Progenitor cell of endocrine pancreas (in vitro differentiated cells): ENCODE measurements around the gene STK24. TPM values are rescaled to one million over a fixed set of nuclear protein-coding genes. Genes with fewer than 3 reads are reported as not detected.

Source experiments
- DNase-seq: peaks from one replicate; pipeline ENCODE4 v3.0.0; 2021; ENCODE audit warnings: low spot score; ENCODE audit not compliant: unreplicated experiment
- H3K27ac Mint-ChIP-seq: 2 replicates; pipeline ENCODE4 v1.8.0; 2021; ENCODE audit warnings: mild to moderate bottlenecking, moderate library complexity, mixed read lengths
- H3K27me3 Mint-ChIP-seq: 2 replicates; pipeline ENCODE4 v1.8.0; 2021; ENCODE audit warnings: mixed read lengths
- H3K36me3 Mint-ChIP-seq: 2 replicates; pipeline ENCODE4 v1.8.0; 2022; ENCODE audit warnings: mixed read lengths; ENCODE audit not compliant: insufficient read depth
- H3K4me1 Mint-ChIP-seq: 2 replicates; pipeline ENCODE4 v1.8.0; 2021; ENCODE audit warnings: low read depth, mixed read lengths
- H3K4me3 Mint-ChIP-seq: 2 replicates; pipeline ENCODE4 v1.8.0; 2021; ENCODE audit warnings: low read depth, mild to moderate bottlenecking, moderate library complexity, mixed read lengths
- H3K9me3 Mint-ChIP-seq: 2 replicates; pipeline ENCODE4 v1.8.0; 2021; ENCODE audit warnings: low read depth, mixed read lengths
- total RNA-seq: library from RNA; stranded (reverse); gene quantifications from 2 replicates; pipeline ENCODE4 v1.2.1, GENCODE V29; 2021
- TF ChIP-seq, protein P1 (sequence below): fragments of 200-600 bp; sonication (generic); IDR thresholded peaks from one replicate; pipeline ENCODE4 v1.5.0; 2021; ENCODE audit warnings: antibody characterized with exemption, mild to moderate bottlenecking; ENCODE audit not compliant: unreplicated experiment

STK24 gene
- total RNA-seq, 1 donor from 2014 or later = 113 TPM

DNA sequence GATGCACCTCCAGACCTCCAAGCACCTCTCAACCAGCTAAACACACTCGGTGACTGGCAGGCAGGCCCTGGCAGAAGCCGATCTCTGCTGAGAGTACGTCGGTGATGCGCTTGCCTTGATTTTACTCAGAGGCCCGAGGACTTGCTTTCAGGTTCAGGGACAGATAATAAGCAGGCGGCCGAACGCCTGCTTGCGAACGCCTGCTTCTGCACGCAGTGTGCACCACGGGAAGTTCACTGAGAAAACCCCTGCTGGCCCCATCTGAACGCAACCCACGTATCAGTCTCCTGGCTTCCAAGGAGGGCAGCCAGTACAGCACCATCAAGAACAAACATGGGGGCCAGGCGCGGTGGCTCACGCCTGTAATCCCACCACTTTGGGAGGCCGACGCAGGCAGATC, 108.0 kb downstream of the STK24 start:
- peaks cover 17% of the 10 kb centered on the region for H3K36me3 Mint-ChIP-seq

DNA sequence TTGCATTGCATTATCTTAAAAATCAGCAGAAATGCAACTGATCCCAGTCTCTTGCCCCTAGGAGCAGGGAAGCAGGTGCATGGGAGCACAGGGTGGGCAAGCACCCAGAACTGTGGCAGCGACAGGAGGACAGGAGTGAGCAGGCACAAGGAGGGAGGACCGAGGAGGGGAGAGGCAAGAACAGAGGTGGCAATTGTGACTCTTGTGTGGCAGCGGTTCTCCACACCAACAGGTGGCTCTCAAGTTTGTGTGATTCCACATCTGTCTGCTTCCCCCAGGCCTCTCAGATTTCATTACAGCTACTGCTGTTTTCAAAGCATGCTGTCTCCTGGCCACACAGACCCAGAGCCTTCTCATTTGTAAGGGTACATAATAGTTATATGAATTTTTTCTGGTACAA, 108.5 kb downstream of the STK24 start:
- no peak overlapping the region for H3K4me3 Mint-ChIP-seq
- peak overlapping the region; percentile 88 for H3K27ac Mint-ChIP-seq
- peaks cover 15% of the 10 kb centered on the region for H3K4me1 Mint-ChIP-seq
- no peak for DNase-seq
- H3K27me3 Mint-ChIP-seq = no peaks in the 10 kb centered on the region
- TF ChIP-seq, protein P1, sequence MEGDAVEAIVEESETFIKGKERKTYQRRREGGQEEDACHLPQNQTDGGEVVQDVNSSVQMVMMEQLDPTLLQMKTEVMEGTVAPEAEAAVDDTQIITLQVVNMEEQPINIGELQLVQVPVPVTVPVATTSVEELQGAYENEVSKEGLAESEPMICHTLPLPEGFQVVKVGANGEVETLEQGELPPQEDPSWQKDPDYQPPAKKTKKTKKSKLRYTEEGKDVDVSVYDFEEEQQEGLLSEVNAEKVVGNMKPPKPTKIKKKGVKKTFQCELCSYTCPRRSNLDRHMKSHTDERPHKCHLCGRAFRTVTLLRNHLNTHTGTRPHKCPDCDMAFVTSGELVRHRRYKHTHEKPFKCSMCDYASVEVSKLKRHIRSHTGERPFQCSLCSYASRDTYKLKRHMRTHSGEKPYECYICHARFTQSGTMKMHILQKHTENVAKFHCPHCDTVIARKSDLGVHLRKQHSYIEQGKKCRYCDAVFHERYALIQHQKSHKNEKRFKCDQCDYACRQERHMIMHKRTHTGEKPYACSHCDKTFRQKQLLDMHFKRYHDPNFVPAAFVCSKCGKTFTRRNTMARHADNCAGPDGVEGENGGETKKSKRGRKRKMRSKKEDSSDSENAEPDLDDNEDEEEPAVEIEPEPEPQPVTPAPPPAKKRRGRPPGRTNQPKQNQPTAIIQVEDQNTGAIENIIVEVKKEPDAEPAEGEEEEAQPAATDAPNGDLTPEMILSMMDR = no peak
- no peaks in the 10 kb centered on the region for H3K9me3 Mint-ChIP-seq
- peaks cover 21% of the 10 kb centered on the region for H3K36me3 Mint-ChIP-seq

More for the DNA sequence above, 108.0 kb downstream of the STK24 start:
- Mint-ChIP-seq H3K27ac (peak overlapping the region; percentile 88), H3K27me3 (no peaks in the 10 kb centered on the region), H3K4me3 (no peak overlapping the region), H3K4me1 (peaks cover 19% of the 10 kb centered on the region), H3K9me3 (no peaks in the 10 kb centered on the region)
- no peak for DNase-seq
- TF ChIP-seq, protein P1 = no peak

DNA sequence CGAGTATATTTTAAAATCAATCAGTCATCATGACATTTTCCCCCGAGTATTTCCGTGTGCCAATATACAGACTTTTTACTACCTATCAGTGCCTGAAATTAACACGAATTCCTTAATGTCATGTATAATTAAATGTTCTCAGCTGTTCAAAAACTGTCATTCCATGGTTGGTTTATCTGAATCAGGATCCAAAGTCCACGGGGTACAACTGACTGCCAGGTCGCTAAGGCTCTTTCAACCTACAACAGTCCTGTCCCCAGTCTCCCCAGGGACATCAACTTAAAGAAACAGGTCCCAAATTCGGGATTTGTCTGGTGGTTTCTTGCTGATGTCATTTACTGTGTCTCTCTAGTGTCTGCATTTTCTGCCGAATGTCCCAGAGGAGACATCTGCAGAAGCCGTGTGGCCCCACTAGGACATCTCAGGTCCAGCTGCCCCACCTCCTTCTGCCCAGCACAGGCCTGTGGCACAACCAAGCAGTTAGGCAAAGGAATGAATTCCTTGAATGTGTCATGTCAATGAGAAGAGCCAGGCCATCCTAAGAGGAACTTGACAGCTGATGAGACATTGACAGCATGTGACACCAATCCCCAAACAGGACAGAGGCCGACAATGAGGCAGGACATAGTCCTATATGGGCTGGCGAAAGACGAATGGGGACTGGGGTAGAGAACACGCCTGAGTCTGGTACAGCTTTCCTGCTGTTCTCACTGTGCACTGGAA, 109.5 kb downstream of the STK24 start:
- no peak overlapping the region for H3K27ac Mint-ChIP-seq

DNA sequence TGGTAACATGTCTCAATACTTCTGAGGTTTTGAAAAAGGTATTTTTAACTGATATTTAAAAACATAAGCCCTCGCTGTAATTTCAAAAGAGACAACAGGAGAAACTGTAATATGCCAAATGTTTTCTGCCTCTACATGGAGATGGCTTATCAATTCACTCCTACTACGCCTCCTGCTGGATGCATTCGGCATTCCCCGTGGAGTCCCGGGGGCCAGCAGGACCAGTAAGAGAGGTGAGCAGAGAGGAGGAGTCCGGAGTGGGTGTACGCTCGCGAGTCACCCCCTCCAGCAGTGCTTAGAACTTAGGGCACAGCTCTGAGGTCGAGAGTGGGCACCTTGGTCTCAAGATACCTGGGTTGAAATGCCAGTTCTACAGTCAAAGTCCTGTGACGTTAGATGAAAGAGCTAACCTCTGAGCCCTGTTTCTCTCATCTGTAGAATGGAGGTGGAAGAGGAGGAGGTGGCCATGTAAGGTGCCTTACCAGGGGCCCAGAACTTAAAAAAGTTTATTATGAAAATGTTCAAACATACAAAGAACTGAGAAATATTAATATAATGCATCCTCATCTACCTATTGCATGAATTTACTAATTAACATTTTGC, 110.2 kb downstream of the STK24 start:
- Mint-ChIP-seq H3K36me3 (peaks cover 24% of the 10 kb centered on the region), H3K27ac (no peak overlapping the region), H3K27me3 (no peaks in the 10 kb centered on the region), H3K4me1 (peaks cover 10% of the 10 kb centered on the region), H3K4me3 (no peak overlapping the region), H3K9me3 (no peaks in the 10 kb centered on the region)
- DNase-seq = peak; percentile 37
- TF ChIP-seq, protein P1 = peak; percentile 66

More for the DNA sequence above, 109.5 kb downstream of the STK24 start:
- Mint-ChIP-seq H3K9me3 (no peaks in the 10 kb centered on the region), H3K27me3 (no peaks in the 10 kb centered on the region), H3K4me3 (no peak overlapping the region), H3K36me3 (peaks cover 25% of the 10 kb centered on the region), H3K4me1 (peaks cover 14% of the 10 kb centered on the region)
- TF ChIP-seq, protein P1 = no peak
- DNase-seq = no peak

DNA sequence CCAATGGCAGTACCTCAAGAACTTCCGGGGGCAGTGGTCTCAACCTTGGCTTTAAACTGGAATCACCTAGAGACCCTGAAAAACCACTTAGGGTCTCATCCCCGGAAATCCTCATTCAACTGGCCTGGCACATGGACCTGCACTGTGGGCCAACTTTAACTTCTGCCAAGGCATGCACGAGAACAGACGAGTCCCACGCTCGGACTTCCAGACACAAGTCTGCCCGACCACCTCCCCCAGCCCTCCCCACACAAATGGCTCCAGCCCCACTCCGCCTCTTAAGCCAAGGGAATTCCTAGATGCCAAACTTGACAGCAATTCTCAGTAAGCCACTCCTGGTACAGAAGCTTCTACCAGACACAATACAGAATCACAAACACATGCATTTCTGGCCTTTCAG, 114.0 kb downstream of the STK24 start:
- Mint-ChIP-seq H3K36me3 (peaks cover 30% of the 10 kb centered on the region), H3K4me3 (no peak overlapping the region), H3K4me1 (peaks cover 14% of the 10 kb centered on the region), H3K9me3 (no peaks in the 10 kb centered on the region), H3K27ac (no peak overlapping the region), H3K27me3 (no peaks in the 10 kb centered on the region)
- TF ChIP-seq, protein P1 = no peak
- no peak for DNase-seq
